Neutrophil (primary cell): ENCODE data around the gene ZFHX2.
"Not testable (repeated sequence)": the region's sequence is repeated elsewhere in the genome, so short reads cannot be mapped to it uniquely, and the experiment has no call there.

Experiments used
- H3K27ac ChIP-seq: fragments of 200-600 bp; sonication (generic); 2 replicates; pipeline ENCODE4 v1.5.1; 2016; ENCODE audit warnings: mild to moderate bottlenecking, moderate library complexity
- H3K27me3 ChIP-seq: fragments of 200-600 bp; sonication (generic); 2 replicates; pipeline ENCODE4 v1.6.0; 2016; ENCODE audit warnings: mild to moderate bottlenecking
- H3K36me3 ChIP-seq: fragments of 200-600 bp; sonication (generic); 2 replicates; pipeline ENCODE4 v1.5.1; 2017
- H3K4me1 ChIP-seq, 2 experiments: fragments of 200-600 bp in 1 of 2; sonication (generic) in 1 of 2; 1 replicate in 1 of 2; 2 replicates in 1 of 2; pipeline versions ENCODE4 v1.5.1 to v1.6.1; 2013 to 2016; ENCODE audit warnings: low read depth in 1 of 2, low read length in 1 of 2, mild to moderate bottlenecking in 1 of 2, moderate library complexity in 1 of 2; ENCODE audit not compliant: control insufficient read depth in 1 of 2, insufficient read depth in 1 of 2
- H3K4me3 ChIP-seq, 2 experiments: fragments of 200-600 bp in 1 of 2; sonication (generic) in 1 of 2; 1 replicate in 1 of 2; 2 replicates in 1 of 2; pipeline ENCODE4 v1.5.1; 2013 to 2016; ENCODE audit warnings: low read depth in 1 of 2, low read length in 1 of 2, mild to moderate bottlenecking in 1 of 2, moderate library complexity in 1 of 2
- H3K9me3 ChIP-seq: fragments of 200-600 bp; sonication (generic); 2 replicates; pipeline ENCODE4 v1.5.1; 2016
- CTCF ChIP-seq: fragments of 200-600 bp; sonication (generic); IDR thresholded peaks from 2 replicates; pipeline ENCODE4 v1.5.1; 2016; ENCODE audit warnings: antibody characterized with exemption

ZFHX2 gene

GRCh38 chr14:23551266-23552028 lies at the start of gene ZFHX2:
Gene ZFHX2 (minus strand): TSS chr14:23551765. CDS start chr14:23535325, 16,440 bp downstream.
- no peak for TF ChIP-seq CTCF
- Histone ChIP-seq H3K4me1 (peaks cover 31 to 33% of the 10 kb centered on the region in 2 experiments), H3K9me3 (no peaks in the 10 kb centered on the region), H3K27ac (peak within 1 kb of the TSS; percentile 66), H3K27me3 (no peaks in the 10 kb centered on the region), H3K36me3 (no peaks in the 10 kb centered on the region), H3K4me3 (peak within 1 kb of the TSS; percentile 88 to 96)

GRCh38 chr14:23600806-23601205 lies 49.2 kb upstream of the ZFHX2 start:
- H3K9me3 ChIP-seq, result no peaks in the 10 kb centered on the region
- H3K27me3 ChIP-seq, result no peaks in the 10 kb centered on the region
- H3K4me1 ChIP-seq, result no peaks in the 10 kb centered on the region
- no peak overlapping the region for H3K27ac ChIP-seq
- no peak for TF ChIP-seq CTCF
- no peaks in the 10 kb centered on the region for H3K36me3 ChIP-seq
- H3K4me3 ChIP-seq, result no peak overlapping the region

- Histone ChIP-seq H3K27me3 (no peaks in the 10 kb centered on the region), H3K36me3 (no peaks in the 10 kb centered on the region), H3K4me1 (no peaks in the 10 kb centered on the region)
These were observed 48.8 kb upstream of the ZFHX2 start for GRCh38 chr14:23600322-23600707.

GRCh38 chr14:23594191-23594590 lies 42.6 kb upstream of the ZFHX2 start:
- H3K4me1 ChIP-seq, H3K9me3 ChIP-seq, H3K36me3 ChIP-seq, H3K27me3 ChIP-seq, H3K4me3 ChIP-seq, H3K27ac ChIP-seq: not testable (repeated sequence)

More at GRCh38 chr14:23600322-23600707, 48.8 kb upstream of the ZFHX2 start:
- Histone ChIP-seq H3K27ac (no peak overlapping the region), H3K4me3 (no peak overlapping the region), H3K9me3 (no peaks in the 10 kb centered on the region)
- TF ChIP-seq CTCF, result no peak

- Histone ChIP-seq H3K27ac (no peak overlapping the region), H3K27me3 (peaks cover 21% of the 10 kb centered on the region), H3K36me3 (no peaks in the 10 kb centered on the region), H3K4me3 (no peak overlapping the region), H3K4me1 (no peaks in the 10 kb centered on the region), H3K9me3 (no peaks in the 10 kb centered on the region)
- no peak for TF ChIP-seq CTCF
These were observed 38.6 kb upstream of the ZFHX2 start for GRCh38 chr14:23590198-23590597.

- Histone ChIP-seq H3K27ac (no peak overlapping the region), H3K27me3 (peaks cover 21% of the 10 kb centered on the region), H3K4me3 (no peak overlapping the region), H3K9me3 (no peaks in the 10 kb centered on the region), H3K36me3 (no peaks in the 10 kb centered on the region), H3K4me1 (no peaks in the 10 kb centered on the region)
- TF ChIP-seq CTCF, result no peak
These were observed 38.0 kb upstream of the ZFHX2 start for GRCh38 chr14:23589606-23590005.
